ENCODE results near the gene SPINK4.

Gene SPINK4

DNA sequence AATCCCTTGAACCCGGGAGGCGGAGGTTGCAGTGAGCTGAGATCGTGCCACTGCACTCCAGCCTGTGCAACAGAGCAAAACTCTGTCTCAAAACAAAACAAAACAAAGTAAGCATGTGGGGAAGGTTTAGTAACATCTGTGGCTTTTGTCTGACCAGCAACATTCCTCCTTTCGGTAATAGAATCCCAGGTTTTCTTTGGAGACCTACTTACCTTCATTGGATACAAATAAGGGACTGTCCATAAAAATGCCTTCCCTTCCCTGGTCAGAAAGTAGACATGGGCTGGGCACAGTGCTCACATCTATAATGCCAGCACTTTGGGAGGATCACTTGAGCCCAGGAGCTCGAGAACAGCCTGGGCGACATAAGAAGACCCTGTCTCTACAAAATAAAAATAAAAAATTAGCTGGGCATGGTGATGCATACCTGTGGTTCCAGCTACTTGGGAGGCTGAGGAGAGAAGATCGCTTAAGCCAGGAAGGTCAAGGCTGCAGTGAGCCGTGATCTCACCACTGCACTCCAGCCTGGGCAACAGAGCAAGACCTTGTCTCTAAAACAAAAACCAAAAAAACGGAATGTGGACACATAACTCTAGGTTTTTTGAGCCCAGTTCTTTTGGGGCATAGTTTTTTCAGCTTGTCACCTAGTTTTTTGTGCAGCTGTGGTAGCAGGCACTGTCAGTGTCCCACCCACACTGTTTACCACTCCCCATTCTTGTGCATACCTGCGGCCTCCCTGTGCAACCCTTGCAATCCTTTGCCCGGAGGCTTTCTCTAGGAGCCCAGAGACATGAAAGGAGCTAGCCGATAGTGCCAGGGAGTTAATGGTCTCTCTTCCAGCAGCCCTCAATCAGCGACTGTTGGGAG, 9.0 kb upstream of the SPINK4 start:
- no peak for DNase-seq

DNA sequence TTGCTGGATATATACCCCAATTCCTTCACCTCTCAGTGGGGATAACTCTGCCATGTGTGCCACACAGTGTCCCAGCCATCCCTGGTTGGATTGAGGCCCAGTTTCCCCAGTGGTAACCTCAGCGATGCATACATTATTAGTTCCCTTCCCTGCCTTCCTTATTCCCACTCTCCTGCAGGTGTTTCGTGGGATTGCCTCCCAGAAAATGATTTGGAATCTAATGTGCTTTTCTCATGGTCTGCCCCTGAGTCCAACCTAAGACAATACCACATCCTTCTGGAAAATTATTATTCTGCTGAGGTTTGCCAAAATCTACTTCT, 8.4 kb upstream of the SPINK4 start:
- no peak for DNase-seq

DNA sequence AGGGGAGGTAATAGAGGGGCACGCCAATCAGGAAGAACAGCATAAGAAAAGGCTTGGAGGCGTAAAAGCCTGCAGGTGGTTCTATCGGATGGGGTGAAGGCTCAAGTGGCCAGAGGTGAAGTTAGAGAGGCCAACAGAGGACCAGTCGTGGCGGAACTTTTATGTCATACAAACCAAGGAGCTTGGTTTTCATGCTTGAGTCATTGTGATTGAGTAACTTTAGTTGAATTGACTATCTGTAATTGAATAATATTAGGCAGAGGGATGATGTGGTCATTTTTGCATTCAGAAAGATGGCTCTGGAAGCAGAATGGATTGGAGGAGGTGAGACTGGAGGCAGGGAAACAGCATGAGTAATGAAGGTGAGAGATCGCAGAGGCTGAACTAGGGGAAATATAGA, 7.2 kb upstream of the SPINK4 start:
- no peak for DNase-seq

DNA sequence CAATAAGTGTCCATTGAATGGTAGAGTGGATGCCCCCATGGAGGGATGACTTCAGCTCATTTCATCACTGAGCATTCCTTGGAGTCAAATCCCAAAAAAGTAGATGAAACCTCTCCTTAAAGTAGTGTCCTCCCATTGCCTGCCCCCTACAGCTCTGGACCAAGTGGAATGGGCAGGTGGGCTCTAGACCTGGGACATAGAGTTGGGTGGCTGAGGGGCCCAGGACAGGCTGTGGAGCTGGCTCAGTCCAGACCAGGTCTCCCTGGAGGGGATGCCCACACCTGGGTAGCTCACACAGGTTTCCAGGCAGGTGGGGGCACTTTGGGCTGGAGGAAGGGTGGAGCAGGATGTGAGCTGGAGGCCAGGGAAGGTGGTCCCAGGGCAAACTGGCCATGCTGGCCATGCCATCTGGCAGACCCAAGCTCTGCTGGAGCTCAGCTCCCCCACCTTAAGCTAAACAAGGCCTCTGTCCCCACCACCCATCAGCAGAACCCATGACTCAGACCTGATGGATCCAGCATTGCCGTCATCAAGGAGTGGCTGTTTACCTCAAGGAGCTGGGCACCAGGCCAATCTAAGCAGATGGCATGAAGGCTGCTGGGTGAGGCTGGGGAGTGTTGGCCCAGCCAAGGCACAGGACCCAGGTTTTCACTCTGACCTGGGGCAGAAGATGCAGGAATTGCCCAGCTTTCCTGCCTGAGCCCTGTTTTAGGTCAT, 6.2 kb upstream of the SPINK4 start:
- DNase-seq = no peak

DNA sequence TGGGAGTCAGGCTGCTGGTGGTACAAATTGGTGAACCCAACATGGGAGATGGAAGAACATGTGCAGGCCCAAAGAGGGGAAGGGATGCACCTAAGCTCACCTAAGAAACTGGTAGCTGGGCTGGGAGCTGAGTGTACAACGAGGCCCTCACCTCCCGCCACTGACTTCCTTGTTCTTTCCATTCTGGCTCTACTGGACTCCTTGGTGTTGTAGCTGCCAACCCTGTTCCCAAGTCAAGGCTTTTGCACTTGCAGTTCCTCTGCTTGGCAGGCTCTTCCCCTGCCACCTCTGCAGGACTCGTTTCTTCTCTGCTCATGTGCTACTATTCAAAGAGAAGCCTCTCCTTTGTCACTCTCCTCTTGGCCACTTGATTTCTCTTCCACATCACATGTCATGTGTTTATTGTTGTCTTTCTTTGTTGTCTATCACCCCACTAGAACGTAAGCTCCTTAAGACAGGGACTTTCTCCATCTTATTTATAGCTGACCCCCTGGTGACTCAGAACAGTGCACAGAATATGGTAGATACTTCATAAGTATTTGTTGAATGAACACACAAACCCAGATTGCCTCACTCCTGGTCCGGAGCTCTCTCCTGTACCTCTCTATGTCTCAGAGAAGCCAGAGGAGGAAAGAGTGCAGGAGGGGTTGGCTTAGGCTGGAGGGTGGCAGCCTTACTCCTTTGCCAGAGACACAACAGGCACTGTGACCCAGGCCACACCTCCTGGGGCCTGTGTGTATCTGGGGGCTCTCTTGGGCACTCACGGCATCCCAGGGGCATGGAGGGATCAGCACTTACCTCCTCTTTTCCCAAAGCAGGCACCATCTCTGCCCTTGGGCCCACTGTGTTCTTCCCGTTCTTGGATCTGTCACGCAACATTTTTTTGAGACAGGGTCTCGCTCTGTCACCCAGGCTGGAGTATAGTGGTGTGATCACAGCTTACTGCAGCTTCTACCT, 5.2 kb upstream of the SPINK4 start:
- no peak for DNase-seq

DNA sequence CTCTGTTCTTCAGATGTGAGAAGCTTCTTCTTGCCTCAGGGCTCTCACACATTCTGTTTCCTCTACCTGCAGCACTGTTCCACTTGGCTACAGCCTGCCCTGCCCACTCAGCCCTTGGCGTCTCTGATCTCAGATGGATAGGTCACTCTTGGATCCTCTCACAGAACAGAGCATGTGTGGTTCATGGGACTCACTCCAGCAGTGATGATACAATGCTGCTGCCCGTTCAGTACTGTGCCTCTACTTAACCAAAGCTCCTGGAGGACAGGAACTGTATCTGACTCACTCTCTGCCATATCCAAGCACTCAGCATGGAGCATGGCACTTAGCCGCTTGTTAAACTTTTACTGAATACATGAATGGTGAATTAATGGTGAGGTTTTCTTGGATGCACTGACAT, 3.4 kb upstream of the SPINK4 start:
- no peak for DNase-seq

DNA sequence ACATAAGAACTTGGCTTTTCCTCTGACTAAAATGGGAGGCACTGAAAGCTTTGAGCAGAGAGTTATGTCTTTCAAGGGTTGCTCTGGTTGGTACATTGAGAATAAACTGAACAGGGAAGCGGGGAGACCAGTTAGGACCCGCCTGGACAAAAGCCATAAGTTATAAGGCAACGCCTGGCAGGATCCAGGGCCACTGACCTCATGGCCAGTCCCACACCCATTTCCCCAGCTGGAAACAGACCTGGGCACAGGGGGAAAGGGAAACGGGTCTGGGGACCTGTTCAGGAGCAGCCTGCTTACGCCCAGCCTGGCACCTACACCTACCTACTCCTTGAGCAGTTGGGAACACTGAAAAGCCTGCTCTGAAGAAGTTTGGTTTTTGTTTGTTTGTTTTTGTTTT, 1.3 kb downstream of the SPINK4 start:
- DNase-seq = no peak

DNA sequence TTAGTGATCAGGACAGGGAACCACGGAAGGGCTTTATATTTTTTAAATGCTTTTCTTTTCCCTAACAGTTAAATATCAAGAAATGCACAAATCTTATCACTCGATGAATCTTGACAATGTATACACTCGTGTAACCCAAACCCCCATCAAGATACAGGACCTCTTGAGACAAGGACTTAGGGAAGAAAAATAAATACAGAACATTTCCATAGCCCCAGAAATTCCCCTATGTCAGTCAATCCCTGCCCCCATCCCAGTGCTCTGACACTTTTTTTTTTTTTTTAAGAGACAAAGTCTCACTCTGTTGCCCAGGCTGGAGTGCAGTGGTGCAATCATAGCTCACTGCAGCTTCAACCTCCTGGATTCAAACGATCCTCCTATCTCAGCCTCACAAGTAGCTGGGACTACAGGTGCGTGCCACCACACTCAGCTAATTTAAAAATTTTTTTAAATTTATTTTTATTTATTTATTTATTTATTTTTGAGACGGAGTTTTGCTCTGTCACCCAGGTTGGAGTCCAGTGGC, 2.7 kb downstream of the SPINK4 start:
- DNase-seq = no peak

DNA sequence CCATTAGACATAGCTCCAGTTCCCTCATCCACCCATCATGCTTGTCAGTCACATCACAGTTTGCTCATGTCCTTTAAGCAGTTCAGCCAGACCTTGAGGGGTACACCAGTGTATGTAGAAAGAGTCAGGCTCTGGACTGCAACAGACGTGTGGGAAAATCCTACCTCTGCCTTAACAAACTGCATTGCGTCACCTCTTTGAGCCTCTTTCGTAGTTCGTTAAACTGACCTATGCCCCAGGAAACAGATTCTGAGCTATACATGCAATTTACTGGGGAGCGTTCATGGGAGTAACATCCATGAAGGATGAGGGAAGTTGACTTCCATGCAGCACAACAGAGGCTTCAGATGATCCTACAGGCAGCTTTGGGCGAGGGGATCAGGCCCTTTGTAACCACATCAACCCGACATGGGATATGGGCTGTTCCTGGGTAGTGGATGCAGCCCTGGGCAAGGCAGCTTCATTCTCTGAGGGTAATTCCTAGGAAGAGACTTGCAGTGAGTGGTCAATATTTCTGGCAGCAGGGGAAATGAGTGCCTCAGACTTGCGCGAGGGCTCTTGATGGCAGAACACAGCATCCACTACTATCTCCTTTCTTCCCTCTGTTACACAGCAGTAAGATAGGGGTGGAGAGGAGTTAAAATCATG, 4.3 kb downstream of the SPINK4 start:
- DNase-seq = no peak

DNA sequence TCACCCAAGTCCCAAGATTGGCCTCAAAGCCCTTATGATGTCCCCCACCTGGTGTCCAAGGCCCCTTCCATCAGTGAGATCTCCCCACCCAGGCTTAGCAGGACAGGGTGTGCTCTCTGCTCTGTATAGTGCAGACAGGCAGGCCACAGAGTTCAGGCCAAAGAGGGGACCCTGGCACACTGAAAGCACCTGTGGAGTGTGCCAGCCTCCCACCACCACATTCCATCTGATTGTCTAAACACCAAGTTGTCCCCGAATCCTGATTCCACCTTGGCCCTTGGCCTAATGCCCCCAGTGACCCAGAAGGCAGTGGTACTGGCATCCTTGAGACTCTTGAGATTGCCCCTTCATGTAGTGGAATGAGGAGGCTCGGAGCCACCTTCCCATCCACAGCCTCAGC, 5.4 kb downstream of the SPINK4 start:
- no peak for DNase-seq

DNA sequence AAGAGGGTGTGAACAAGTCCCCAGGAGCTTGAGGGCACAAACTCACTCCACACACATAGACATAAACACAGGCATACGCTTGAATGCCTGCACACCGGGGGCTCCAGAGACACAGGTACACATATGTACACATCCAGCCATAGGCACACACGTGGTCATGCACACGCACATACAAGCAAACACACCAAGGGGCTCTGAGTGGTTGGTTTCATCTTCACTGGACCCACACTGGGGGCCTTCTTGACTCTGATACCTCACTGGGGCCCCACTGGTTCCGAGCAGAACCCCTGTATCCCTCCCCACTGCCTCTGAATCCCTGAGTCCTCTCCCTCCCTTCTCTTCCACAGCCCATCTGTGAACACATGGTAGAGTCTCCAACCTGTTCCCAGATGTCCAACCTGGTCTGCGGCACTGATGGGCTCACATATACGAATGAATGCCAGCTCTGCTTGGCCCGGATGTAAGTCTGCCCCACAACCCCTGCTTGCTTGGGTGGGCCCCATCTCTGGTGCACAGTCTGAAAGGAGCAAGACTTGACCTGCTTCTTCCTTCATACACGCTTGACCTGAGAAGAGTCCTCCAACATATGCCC, 6.4 kb downstream of the SPINK4 start:
- no peak for DNase-seq

DNA sequence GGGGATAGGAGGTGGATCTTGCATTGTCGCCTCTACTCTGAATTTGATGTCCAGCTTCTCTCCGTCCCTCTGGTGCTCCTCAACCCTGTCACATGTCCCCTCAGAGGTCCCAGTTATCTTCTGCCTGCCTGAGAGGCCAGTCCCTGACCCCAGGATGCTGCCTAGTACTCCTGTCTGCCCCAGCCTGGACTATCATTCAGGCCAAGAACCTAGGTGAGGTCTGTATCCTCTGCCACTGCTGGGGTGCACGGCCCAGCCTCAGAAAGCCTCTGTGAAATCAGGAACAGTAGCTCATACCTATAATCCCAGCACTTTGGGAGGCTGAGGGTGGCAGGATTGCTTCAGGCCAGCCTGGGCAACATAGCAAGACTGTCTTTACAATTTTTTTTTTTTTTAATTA, 8.6 kb downstream of the SPINK4 start:
- no peak for DNase-seq

DNA sequence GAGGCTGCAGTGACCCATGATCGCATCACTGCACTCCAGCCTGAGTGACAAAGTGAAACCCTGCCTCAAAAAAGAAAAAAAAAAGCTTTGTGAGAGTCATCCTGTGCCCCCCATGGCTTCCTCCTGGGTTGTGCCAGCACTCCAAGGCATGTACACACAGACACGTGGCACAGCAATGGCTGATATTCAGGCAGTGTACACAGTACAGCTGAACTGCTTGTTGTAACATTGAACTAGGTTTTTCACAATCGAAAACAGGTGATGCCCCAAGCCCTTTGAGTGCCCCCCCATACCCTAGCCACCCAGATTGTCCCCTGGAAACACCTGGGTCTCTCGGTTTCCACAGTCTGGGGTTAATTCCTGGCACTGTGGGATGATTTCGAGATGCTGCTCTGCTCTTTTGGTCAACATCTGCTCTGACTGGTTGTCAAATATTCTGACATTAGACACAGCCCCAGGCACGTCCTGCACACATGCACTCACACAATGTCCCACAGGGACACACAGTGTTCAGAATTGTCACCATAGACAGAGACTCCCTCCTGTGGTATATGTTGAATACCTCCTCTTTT, 9.2 kb downstream of the SPINK4 start:
- no peak for DNase-seq

DNA sequence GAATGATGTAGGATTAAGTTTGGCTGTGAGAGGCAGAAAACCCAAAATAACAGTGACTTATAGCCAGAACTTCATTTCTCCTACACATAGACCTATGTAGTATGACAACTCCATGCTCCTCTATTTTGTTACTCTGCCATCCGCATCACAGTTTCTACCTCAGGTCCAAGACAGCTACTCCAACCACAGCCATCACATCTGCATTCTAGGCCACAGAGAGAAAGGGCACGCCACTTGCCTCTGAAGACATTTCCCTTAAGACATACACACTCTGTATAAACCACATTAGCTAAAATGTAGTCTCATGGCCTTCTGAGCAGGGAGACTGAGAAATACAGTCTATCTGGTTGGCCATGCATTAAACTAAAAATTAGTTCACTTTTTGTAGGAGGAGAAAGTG, 10.0 kb downstream of the SPINK4 start:
- no peak for DNase-seq

DNA sequence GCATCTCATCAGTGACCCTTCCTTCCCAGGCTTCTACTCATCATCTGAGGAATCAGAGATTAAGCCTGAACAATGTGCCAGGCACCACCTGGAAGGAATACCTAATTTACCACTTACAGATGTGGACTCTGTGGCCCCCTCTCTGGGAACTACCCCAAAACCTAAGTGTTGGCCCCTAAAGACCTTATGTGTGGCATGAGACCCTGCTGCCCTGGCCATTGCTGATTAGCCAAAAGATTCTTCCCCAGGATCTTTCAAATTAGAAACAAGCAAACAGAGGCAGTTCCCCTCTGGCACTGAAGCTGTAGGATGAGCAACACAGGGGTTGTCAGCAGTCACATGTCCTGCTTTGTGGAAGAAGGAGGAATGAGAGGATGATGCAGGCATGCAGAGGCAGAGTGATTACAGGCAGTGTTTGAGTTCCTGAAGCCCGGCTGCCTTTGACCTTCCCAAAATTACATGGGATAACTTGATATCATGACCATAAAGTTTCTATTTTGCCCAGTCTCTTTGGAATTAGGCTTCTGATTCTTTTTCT, 10.6 kb downstream of the SPINK4 start:
- no peak for DNase-seq

DNA sequence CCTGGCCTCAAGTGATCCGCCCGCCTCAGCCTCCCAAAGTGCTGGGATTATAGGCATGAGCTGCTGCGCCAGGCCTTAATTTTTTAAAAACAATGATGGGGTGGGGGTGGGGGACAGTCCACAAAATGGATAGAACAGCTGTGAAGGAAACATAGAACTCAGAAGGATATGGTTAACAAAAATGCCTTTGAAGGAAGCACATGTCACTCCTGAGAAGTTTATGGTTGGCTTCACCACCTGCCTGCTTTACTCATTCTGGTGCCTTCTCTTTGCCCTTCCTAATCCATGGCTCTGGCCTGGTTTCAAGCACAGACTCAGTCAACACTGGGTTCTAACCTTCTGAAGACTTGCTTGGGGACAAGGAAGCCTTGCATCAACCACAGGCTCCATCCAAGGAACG, 14.2 kb downstream of the SPINK4 start:
- DNase-seq = no peak

DNA sequence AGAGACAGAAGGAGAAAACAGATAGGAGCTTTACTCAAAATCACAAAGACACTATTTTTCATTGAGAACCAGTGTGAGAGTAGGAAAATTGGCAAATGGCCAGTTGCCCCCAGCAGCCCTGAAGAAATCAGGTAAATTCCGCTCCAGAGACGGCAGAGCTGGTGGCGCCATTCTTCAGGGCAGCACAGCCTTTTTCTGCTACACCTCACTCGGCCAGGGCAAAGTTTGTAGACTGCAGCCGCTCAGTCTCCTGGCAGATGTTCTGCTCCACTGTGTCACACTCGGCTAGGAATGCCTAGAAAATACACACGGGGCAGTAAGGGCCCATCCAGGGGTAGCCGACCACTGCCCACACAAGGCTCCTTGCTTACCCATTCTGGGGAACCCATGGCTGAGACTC, 15.0 kb downstream of the SPINK4 start:
- no peak for DNase-seq

DNA sequence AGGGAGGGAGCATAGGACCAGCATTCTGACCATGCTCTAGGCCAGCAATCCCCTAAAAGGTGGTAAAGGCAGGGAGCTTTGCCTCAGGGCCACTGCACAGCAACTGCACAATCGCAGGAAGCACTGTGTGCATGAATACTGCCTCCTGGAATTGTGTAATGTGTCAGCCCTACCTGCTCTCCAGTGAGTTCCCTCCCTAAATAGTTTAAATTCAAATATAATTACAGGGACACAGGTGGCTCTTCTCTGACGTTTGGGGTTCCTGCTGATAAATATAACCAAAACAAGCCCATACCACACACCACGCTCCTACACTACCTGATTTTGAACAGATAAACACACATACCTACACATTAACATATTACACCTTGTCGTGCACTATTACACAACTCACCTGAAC, 15.5 kb downstream of the SPINK4 start:
- DNase-seq = no peak

DNA sequence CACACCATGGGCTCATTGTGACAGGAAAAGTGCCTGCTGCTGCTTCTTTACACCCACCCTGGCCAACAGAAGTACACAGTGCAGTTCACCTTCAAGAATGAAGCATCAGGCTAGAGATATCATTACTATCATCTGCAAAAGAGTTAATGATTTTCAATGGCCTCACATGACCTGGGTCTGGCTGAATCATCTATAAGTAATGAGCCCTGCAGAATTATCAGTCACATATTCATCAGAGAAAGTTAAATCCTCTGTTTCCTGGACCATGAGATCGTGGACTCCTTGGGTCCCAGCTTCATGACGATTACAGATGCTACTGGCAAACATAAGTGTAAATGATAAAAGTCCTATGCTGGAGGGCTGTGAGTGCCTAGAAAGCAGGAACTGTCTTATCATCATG, 16.3 kb downstream of the SPINK4 start:
- no peak for DNase-seq

DNA sequence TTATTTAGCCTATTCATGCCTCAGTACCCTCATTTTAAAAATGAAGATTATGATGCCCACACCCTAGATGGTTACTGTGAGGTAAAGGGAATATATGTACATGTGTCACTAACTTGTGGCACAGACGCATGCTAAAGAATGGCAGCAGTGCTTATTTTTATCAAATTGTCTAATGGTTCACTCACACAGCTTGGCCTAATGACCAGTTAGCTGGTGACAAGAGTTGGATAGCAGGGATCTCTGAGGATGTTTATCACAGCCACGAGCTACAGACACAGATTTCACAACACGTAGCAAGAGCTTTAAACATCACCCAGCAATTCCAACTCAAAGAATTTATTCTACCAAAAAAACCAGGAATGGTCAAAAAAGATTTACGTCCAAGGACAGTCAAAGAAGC, 17.3 kb downstream of the SPINK4 start:
- no peak for DNase-seq

DNA sequence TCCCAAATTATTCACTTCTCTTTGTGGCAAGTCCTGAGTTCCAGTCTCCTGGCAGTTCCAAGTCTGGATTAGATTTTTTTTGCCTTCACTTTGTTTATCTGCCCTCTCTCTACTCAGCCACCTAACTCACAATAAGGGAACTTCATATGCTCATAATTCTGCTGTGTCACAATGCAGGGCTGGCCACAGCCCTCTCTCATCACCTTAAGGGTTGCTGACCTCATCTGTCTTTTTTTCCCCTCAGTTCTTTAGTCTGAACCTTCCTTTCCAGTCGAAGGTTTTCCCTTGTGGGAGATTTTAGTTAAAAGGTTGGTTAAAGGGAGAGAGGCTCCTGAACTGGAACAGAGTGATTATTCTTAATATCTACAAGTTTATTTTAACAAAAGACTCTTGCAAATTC, 20.4 kb downstream of the SPINK4 start:
- DNase-seq = no peak
